HG02981 (cell line): ENCODE data around the gene METTL27.
"Not testable (repeated sequence)": the region's sequence is repeated elsewhere in the genome, so short reads cannot be mapped to it uniquely, and the experiment has no call there.

Source experiments
- ATAC-seq: cut with Tn5 transposase; IDR thresholded peaks from one replicate; pipeline ENCODE4 v1.9.1; 2021; ENCODE audit warnings: mild to moderate bottlenecking, moderate library complexity; ENCODE audit not compliant: unreplicated experiment

The METTL27 gene

GRCh38 chr7:73839743-73840714, 2.3 kb downstream of the METTL27 start:
- no peak for ATAC-seq

GRCh38 chr7:73839290-73839689, 3.0 kb downstream of the METTL27 start:
- ATAC-seq, result no peak

- ATAC-seq, result no peak
Observed at GRCh38 chr7:73838642-73839041, 3.7 kb downstream of the METTL27 start.

- ATAC-seq, result not testable (repeated sequence)
Observed at GRCh38 chr7:73837167-73837566, 5.1 kb downstream of the METTL27 start.

GRCh38 chr7:73834626-73835191, 7.6 kb downstream of the METTL27 start:
- no peak for ATAC-seq

DNA sequence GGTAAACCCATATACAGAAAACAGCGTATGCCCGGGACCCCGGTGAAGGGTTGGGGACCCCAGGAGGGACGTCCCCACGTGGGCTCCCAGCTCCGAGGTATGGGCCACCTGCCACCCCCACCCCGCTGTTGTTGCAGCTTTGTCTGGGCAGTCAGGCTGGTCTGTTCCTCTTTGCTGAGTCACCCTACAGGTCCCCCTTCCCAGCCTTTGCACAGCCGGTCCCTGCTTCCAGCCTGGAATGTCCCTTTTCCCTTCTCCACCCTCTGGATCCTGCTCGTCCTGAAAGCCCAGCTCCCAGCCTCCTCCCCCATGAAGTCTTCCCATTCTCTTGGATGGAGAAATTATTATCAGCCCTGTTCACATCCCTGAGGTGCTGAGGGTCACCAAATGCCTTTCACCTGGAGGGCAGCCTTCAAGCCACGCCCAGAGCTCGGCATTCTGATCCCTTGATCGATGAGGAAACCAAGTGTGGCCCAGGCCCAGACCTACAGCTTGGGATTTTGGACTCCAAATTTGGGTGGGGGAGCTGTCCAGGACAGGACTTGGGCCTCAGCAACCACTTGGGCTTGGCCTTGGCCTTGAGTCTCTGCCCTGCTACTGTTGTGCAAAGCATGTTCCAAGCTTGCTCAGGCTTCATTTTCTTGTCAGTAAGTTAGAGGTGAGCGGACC, 8.9 kb downstream of the METTL27 start:
- no peak for ATAC-seq

DNA sequence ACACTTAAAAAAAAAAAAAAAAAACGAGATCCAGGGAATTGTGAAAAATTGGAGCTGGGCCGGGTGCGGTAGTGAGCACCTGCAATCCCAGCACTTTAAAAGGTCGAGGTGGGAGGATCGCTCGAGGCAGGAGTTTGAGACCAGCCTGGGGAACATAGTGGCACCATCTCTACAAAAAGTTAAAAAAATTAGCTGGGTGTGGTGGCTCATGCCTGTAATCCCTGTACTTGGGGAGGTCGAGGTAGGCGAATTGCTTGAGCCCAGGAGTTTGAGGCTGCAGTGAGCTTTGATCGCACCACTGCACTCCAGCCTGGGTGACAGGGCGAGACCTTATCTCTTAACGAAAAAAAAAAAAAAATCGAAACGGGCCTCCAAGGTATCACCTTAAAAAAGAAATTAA, 9.5 kb downstream of the METTL27 start:
- no peak for ATAC-seq

GRCh38 chr7:73831834-73832651, 10.3 kb downstream of the METTL27 start:
- no peak for ATAC-seq

- ATAC-seq, result no peak
Observed at GRCh38 chr7:73831584-73831833, 10.8 kb downstream of the METTL27 start.

- no peak for ATAC-seq
Observed at GRCh38 chr7:73830681-73831583, 11.4 kb downstream of the METTL27 start, which contains the start of gene CLDN4. Gene CLDN4, plus strand, starts transcription at chr7:73830996. Its CDS starts 206 bp downstream, at chr7:73831202.

DNA sequence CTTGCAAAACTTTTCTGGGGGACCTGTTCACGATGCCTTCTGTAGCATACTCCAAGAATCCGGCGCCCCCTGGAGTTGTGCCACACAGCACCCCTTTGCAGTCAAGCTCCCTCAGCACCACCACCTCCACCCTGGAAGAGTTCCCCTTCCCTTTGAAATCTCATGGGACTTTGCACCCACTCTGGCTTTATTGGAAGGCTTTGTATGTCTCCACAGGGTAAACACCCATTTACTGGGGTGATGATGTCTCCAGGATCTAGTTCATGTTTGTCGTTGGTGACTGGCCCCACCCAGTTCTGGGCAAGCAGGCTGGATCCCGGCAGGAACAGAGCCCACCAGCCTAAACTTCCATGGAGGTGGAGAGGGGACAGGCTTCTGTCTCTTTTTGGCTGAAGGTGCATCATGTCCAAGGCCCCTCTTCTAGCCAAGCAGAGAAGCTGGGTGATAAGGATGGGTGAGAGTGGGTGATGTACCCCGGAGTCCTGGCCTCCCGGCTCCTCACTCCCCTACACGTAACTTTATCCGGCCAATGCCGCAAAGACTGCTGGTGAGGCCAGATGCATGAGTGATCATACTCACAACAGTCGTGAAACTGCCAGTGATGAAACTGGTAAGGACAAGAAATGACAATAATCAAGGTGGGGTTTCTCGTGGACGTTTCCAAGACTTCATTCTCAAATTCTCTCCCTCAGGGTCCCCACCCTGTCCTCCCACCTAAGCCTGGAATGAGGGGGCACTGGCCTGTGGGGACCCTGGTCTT, 12.2 kb downstream of the METTL27 start:
- no peak for ATAC-seq

- ATAC-seq, result no peak
Observed at GRCh38 chr7:73829505-73829904, 12.8 kb downstream of the METTL27 start.

DNA sequence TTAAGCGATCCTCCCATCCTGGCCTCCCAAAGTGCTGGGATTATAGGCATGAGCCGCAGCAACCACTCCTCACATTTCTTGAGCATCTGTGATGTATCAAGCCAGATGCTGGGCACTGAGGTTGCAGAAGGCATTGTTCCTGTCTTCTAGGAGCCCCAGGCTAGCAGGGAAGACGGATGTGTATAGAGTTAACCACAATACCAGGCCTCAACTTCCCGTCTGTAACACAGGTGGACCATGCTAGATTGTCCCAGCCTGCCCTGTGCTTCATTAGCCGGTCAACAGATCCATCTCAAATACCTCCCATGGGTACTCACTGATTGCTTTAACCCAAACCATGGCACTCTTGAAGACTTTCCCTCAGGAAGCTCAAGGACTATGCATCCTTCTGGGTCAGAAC, 13.3 kb downstream of the METTL27 start:
- ATAC-seq, result no peak

DNA sequence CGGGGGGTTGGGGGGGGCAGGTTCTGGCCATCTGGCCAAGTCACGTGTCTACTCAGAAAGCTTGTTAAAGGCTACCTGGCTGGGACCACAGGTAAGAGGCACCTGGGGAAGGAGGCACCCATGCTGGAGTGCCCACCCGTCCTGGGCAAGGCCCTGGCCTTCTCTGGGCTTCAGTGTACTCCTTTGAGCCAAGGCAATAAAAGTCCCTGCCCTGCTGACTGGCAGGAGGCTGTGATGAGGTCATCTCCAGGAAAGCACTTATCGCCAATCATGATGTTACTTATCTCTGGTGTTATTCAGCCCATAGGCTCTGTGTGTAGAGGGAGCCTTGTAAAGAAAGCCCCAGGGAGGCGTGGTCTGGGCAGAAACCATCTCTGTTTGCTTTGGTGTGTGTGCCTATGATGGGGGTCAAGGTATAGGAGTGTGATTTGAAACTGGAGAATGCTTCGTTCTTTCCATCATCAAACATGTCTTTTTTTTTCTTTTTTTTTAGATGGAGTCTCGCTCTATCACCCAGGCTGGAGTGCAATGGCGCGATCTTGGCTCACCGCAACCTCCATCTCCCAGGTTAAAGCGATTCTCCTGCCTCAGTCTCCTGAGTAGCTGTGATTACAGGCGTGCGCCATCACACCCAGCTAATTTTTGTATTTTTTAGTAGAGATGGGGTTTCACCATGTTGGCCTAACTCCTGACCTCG, 14.1 kb downstream of the METTL27 start:
- no peak for ATAC-seq

DNA sequence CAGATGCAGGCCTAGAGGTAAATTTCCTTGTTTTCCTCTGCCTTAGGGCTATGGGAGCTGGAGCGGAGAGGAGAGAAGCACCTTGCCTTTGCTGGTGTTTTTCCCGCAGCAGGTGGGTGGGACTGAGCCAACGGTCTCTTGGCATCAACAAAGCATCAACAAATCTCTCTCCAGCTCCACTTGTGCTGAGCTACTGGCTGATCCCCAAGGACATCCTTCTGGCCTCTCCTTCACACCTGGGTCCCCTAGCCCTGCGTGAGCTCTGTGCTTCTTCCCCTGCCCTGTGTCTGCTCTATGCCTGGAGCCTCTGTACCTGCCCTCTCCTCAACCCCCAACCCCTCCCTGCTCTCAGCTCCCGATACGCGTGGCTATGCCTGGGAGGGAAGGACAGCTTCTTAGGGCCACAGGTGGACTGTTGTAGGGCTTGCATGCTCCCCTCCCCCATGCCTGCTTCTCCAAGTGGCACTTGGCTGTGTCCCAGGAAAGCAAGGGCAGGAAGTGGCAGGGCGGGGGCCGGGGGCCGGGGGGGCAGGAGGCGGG, 14.7 kb downstream of the METTL27 start:
- ATAC-seq, result no peak

- ATAC-seq, result no peak
Observed at GRCh38 chr7:73824986-73825385, 17.3 kb downstream of the METTL27 start.

GRCh38 chr7:73823873-73824592, 18.3 kb downstream of the METTL27 start:
- ATAC-seq, result no peak

DNA sequence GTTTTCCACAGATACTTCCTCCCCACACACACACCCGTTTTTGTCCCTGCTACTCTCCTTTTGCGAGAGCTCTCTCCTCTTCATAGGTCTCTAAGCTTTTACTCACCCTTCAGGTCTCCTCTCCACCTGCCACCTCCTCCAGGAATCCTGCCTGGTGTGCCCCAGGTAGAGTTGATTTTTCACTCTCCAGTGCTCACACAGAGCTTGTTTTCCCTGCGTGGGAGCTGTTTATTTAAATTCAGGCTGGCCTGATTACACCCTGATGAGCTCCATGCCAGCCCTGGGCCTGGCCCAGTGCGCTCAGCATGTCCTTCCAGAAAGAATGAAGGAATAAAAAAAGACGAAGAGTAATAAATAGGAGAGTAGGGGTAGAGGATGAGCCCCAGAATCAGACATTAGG, 19.1 kb downstream of the METTL27 start:
- no peak for ATAC-seq
